ENCODE measurements around the gene HYAL2.

The HYAL2 gene

GRCh38 chr3:50365080-50365841 lies 42.7 kb upstream of the HYAL2 start:
- H3K27ac ChIP-seq: no peak overlapping the region
- TF ChIP-seq CTCF (IDR thresholded peaks at IDR 0.05; ENCODE audit: low read depth, low read length): no peak
- H3K27me3 ChIP-seq (ENCODE audit: insufficient read depth, low read depth, severe bottlenecking): no peaks in the 10 kb centered on the region
- no peaks in the 10 kb centered on the region for H3K9me3 ChIP-seq (ENCODE audit: severe bottlenecking)
- DNase-seq: no peak
- no peak overlapping the region for H3K4me3 ChIP-seq (ENCODE audit: low read depth, low read length)
- no peaks in the 10 kb centered on the region for H3K36me3 ChIP-seq

GRCh38 chr3:50364573-50365079 lies 42.1 kb upstream of the HYAL2 start:
- Histone ChIP-seq H3K27ac (no peak overlapping the region), H3K27me3 (ENCODE audit: insufficient read depth, low read depth, severe bottlenecking) (no peaks in the 10 kb centered on the region), H3K4me3 (ENCODE audit: low read depth, low read length) (no peak overlapping the region), H3K36me3 (no peaks in the 10 kb centered on the region), H3K9me3 (ENCODE audit: severe bottlenecking) (no peaks in the 10 kb centered on the region)
- TF ChIP-seq CTCF (IDR thresholded peaks at IDR 0.05; ENCODE audit: low read depth, low read length): no peak
- DNase-seq: no peak

GRCh38 chr3:50359760-50360110 lies 37.2 kb upstream of the HYAL2 start:
- H3K4me3 ChIP-seq (ENCODE audit: low read depth, low read length): peak overlapping the region; percentile 92
- no peak overlapping the region for H3K27ac ChIP-seq
- no peaks in the 10 kb centered on the region for H3K27me3 ChIP-seq (ENCODE audit: insufficient read depth, low read depth, severe bottlenecking)
- no peak for TF ChIP-seq CTCF (IDR thresholded peaks at IDR 0.05; ENCODE audit: low read depth, low read length)
- no peaks in the 10 kb centered on the region for H3K9me3 ChIP-seq (ENCODE audit: severe bottlenecking)
- no peak for DNase-seq
- H3K36me3 ChIP-seq: peaks cover 37% of the 10 kb centered on the region

- Histone ChIP-seq H3K4me3 (ENCODE audit: low read depth, low read length) (peak within 1 kb of the TSS; percentile 92), H3K36me3 (peaks cover 43% of the 10 kb centered on the region), H3K27me3 (ENCODE audit: insufficient read depth, low read depth, severe bottlenecking) (no peaks in the 10 kb centered on the region), H3K9me3 (ENCODE audit: severe bottlenecking) (no peaks in the 10 kb centered on the region), H3K27ac (peak within 1 kb of the TSS; percentile 84)
- TF ChIP-seq CTCF (IDR thresholded peaks at IDR 0.05; ENCODE audit: low read depth, low read length): no peak
- peak; percentile 97 for DNase-seq
Observed at GRCh38 chr3:50358911-50359759, 36.6 kb upstream of the HYAL2 start, which contains the start of gene TMEM115. TMEM115 (minus strand) TSS chr3:50359521; CDS start chr3:50359063, 458 bp downstream.

- Histone ChIP-seq H3K27me3 (ENCODE audit: insufficient read depth, low read depth, severe bottlenecking) (no peaks in the 10 kb centered on the region), H3K9me3 (ENCODE audit: severe bottlenecking) (no peaks in the 10 kb centered on the region), H3K36me3 (peaks cover 50% of the 10 kb centered on the region), H3K27ac (peak overlapping the region; percentile 84), H3K4me3 (ENCODE audit: low read depth, low read length) (peak overlapping the region; percentile 92)
- no peak for DNase-seq
- TF ChIP-seq CTCF (IDR thresholded peaks at IDR 0.05; ENCODE audit: low read depth, low read length): no peak
Observed at GRCh38 chr3:50358355-50358910, 35.9 kb upstream of the HYAL2 start.

All from WERI-Rb-1 (cell line).